B cell (primary cell): Measurements from ENCODE around the gene CCDC192. TPM values are rescaled to one million over a fixed set of nuclear protein-coding genes. Genes with fewer than 3 reads are reported as not detected.

Source experiments
- ATAC-seq: fragments of 200-7000 bp; cut with Tn5 transposase; one replicate; pipeline ENCODE4 v1.10.0; 2021; ENCODE audit warnings: low read depth, mild to moderate bottlenecking, moderate number of reproducible peaks, moderate library complexity
- CTCF ChIA-PET: fragments of 350-600 bp; sonication (Branson Sonifier 250); formaldehyde crosslinking; loops from one replicate; lab custom pipeline; 2021; ENCODE audit warnings: antibody characterized with exemption, inconsistent platforms; lab: Charles Lee
- POLR2A ChIA-PET: fragments of 350-600 bp; sonication (Branson Sonifier 250); formaldehyde crosslinking; loops from one replicate; lab custom pipeline; 2021; ENCODE audit warnings: antibody characterized with exemption; lab: Charles Lee
- DNase-seq: peaks from one replicate; pipeline ENCODE4 v3.0.0; 2013
- H2AFZ ChIP-seq: 2 replicates; pipeline ENCODE4 v1.6.1; 2012; ENCODE audit warnings: mild to moderate bottlenecking, low read depth, low read length; ENCODE audit not compliant: insufficient read depth, poor library complexity, severe bottlenecking
- H3K27ac ChIP-seq, 2 donors: 1 replicate in 1 of 2; 2 replicates in 1 of 2; pipeline ENCODE4 v1.5.1; 2012 to 2013; ENCODE audit warnings: low read length in 2 of 2, mild to moderate bottlenecking in 2 of 2, moderate library complexity in 1 of 2
- H3K27me3 ChIP-seq, 4 experiments: fragments of 200-600 bp in 1 of 4; sonication (generic) in 1 of 4; replicated peaks in 1 of 4; 1 replicate in 2 of 4; 2 replicates in 2 of 4; pipeline versions ENCODE4 v1.6.1 to v1.7.0; 2013 to 2016; ENCODE audit warnings: low read length in 3 of 4, mild to moderate bottlenecking in 2 of 4, mixed read lengths in 1 of 4, moderate library complexity in 1 of 4; ENCODE audit not compliant: insufficient read depth in 4 of 4, control insufficient read depth in 3 of 4; ENCODE audit errors: control extremely low read depth in 1 of 4
- H3K36me3 ChIP-seq, 2 experiments: replicated peaks in 1 of 2; 1 replicate in 1 of 2; 2 replicates in 1 of 2; pipeline versions ENCODE4 v1.6.1 to v1.7.1; 2013; ENCODE audit warnings: low read length in 1 of 2; ENCODE audit not compliant: insufficient read depth in 2 of 2, control insufficient read depth in 1 of 2; ENCODE audit errors: control extremely low read depth in 1 of 2, extremely low read depth in 1 of 2
- H3K4me1 ChIP-seq, 2 donors: fragments of 200-600 bp in 1 of 2; sonication (generic) in 1 of 2; 1 replicate in 1 of 2; 2 replicates in 1 of 2; pipeline versions ENCODE4 v1.5.1 to v1.6.1; 2013 to 2017; ENCODE audit warnings: low read length in 2 of 2; ENCODE audit not compliant: control insufficient read depth in 2 of 2, insufficient read depth in 2 of 2
- H3K4me2 ChIP-seq: replicated peaks from 2 replicates; pipeline ENCODE3; 2012; ENCODE audit warnings: mild to moderate bottlenecking, low read depth, low read length; ENCODE audit not compliant: poor library complexity, severe bottlenecking
- H3K4me3 ChIP-seq, 5 experiments: fragments of 200-600 bp in 1 of 5; sonication (generic) in 1 of 5; 1 replicate in 3 of 5; 2 replicates in 2 of 5; pipeline versions ENCODE4 v1.5.1 to v1.7.0; 2011 to 2016; ENCODE audit warnings: low read length in 4 of 5, mild to moderate bottlenecking in 4 of 5, low read depth in 2 of 5, control low read depth in 1 of 5, moderate library complexity in 1 of 5; ENCODE audit not compliant: insufficient read depth in 1 of 5; ENCODE audit errors: control extremely low read depth in 1 of 5, extremely low read depth in 1 of 5
- H3K79me2 ChIP-seq: fragments of 200-600 bp; sonication (generic); one replicate; pipeline ENCODE4 v1.6.0; 2016; ENCODE audit warnings: low read length; ENCODE audit not compliant: control insufficient read depth, insufficient read depth
- H3K9ac ChIP-seq: fragments of 200-600 bp; sonication (generic); 2 replicates; pipeline ENCODE4 v1.6.1; 2017; ENCODE audit warnings: mild to moderate bottlenecking, low read length, moderate library complexity
- H3K9me3 ChIP-seq, 3 donors: one replicate each; pipeline versions ENCODE4 v1.6.1 to v1.7.1; 2013; ENCODE audit warnings: low read length in 2 of 3; ENCODE audit not compliant: control insufficient read depth in 2 of 3, insufficient read depth in 1 of 3; ENCODE audit errors: control extremely low read depth in 1 of 3
- H4K20me1 ChIP-seq: 2 replicates; pipeline ENCODE4 v1.6.0; 2012; ENCODE audit warnings: mild to moderate bottlenecking, low read length; ENCODE audit not compliant: insufficient read depth, control insufficient read depth, poor library complexity, severe bottlenecking
- H3K27ac Mint-ChIP-seq: one replicate; pipeline ENCODE4 v1.8.0; 2021; ENCODE audit warnings: mixed read lengths
- H3K27me3 Mint-ChIP-seq: one replicate; pipeline ENCODE4 v1.8.0; 2021; ENCODE audit warnings: mixed read lengths
- H3K4me1 Mint-ChIP-seq: one replicate; pipeline ENCODE4 v1.8.0; 2021; ENCODE audit warnings: mixed read lengths
- H3K4me3 Mint-ChIP-seq: one replicate; pipeline ENCODE4 v1.8.0; 2021; ENCODE audit warnings: mixed read lengths
- H3K9me3 Mint-ChIP-seq: one replicate; pipeline ENCODE4 v1.8.0; 2022; ENCODE audit warnings: mixed read lengths; ENCODE audit not compliant: insufficient read depth
- CTCF ChIP-seq: fragments of 200-600 bp; IDR thresholded peaks from one replicate; pipeline ENCODE4 v1.8.0; 2022; ENCODE audit warnings: antibody characterized with exemption, mild to moderate bottlenecking
- EZH2 ChIP-seq: IDR thresholded peaks from 2 replicates; pipeline ENCODE4 v1.6.1; 2012; ENCODE audit warnings: borderline replicate concordance, low read depth, mild to moderate bottlenecking, moderate library complexity, low read length; ENCODE audit not compliant: insufficient read depth, poor library complexity, severe bottlenecking
- WGBS: methylation state at CpG from one replicate; pipeline ENCODE4 v1.1.5; 2013; ENCODE audit warnings: missing lambda C conversion rate; ENCODE audit not compliant: insufficient coverage; 5-methylcytosine and 5-hydroxymethylcytosine counted together
- intact Hi-C: fragments of 100-400 bp; cut with micrococcal nuclease; formaldehyde crosslinking; loops from one replicate; pipeline ENCODE4 v1.10.0; 2022
- polyA plus RNA-seq: library from polyadenylated mRNA; depleted of rRNA; stranded (reverse); fragments of >200 nt; gene quantifications from 2 replicates; pipeline ENCODE4 v1.2.3, GENCODE V29; 2012
- total RNA-seq, 2 donors: library from RNA; stranded (reverse); fragments of 120-200 nt in 1 of 2; gene quantifications; 1 replicate in 1 of 2; 2 replicates in 1 of 2; pipeline versions ENCODE4 v1.2.3 to v1.2.4, GENCODE V29; 2013 to 2022

The CCDC192 gene
- total and polyA plus RNA-seq, 2 donors (not counting 1 experiment from before 2014, with no cell fraction given): not detected

- H3K4me1 ChIP-seq: no peaks in the 10 kb centered on the region
- no peak overlapping the region for H2AFZ ChIP-seq
- H3K79me2 ChIP-seq: no peaks in the 10 kb centered on the region
- H3K36me3 ChIP-seq: no peaks in the 10 kb centered on the region
- intact Hi-C loops: no loop called here
- Mint-ChIP-seq H3K9me3 (no peaks in the 10 kb centered on the region), H3K27ac (no peak overlapping the region), H3K27me3 (no peaks in the 10 kb centered on the region), H3K4me1 (no peaks in the 10 kb centered on the region), H3K4me3 (no peak overlapping the region)
- no peaks in the 10 kb centered on the region for H3K27me3 ChIP-seq
- H3K27ac ChIP-seq: no peak overlapping the region
- no peak for TF ChIP-seq EZH2
- no peak for TF ChIP-seq CTCF
- no peak for ATAC-seq
- H3K4me3 ChIP-seq: no peak overlapping the region
- POLR2A ChIA-PET: no interaction called here
- no peaks in the 10 kb centered on the region for H3K9me3 ChIP-seq
- no peaks in the 10 kb centered on the region for H4K20me1 ChIP-seq
- 71% methylated on average over 4 of the region's 4 CpGs for WGBS
- DNase-seq: no peak
- CTCF ChIA-PET: no interaction called here
- H3K9ac ChIP-seq: no peak overlapping the region
- no peak overlapping the region for H3K4me2 ChIP-seq
These were observed 51.1 kb downstream of the CCDC192 start for GRCh38 chr5:127754259-127754658.

- ATAC-seq (no peak), DNase-seq (no peak)
- intact Hi-C loops: no loop called here
- Histone ChIP-seq H3K79me2 (no peaks in the 10 kb centered on the region), H4K20me1 (no peaks in the 10 kb centered on the region), H3K4me1 (no peaks in the 10 kb centered on the region), H3K27me3 (no peaks in the 10 kb centered on the region), H3K36me3 (no peaks in the 10 kb centered on the region), H2AFZ (no peak overlapping the region), H3K9ac (no peak overlapping the region), H3K4me2 (no peak overlapping the region), H3K27ac (no peak overlapping the region), H3K4me3 (no peak overlapping the region), H3K9me3 (no peaks in the 10 kb centered on the region)
- H3K27ac Mint-ChIP-seq: no peak overlapping the region
- H3K4me3 Mint-ChIP-seq: no peak overlapping the region
- H3K9me3 Mint-ChIP-seq: no peaks in the 10 kb centered on the region
- H3K27me3 Mint-ChIP-seq: no peaks in the 10 kb centered on the region
- WGBS: no CpG with 5 or more reads among the region's 2 CpGs
- no peak for TF ChIP-seq CTCF
- no peak for TF ChIP-seq EZH2
- ChIA-PET POLR2A (no interaction called here), CTCF (no interaction called here)
- H3K4me1 Mint-ChIP-seq: no peaks in the 10 kb centered on the region
These were observed 51.5 kb downstream of the CCDC192 start for GRCh38 chr5:127754706-127755105.
